C4-2B (cell line): ENCODE results near the gene WBP1L.

Source experiments
- ZFX ChIP-seq: fragments of 450-650 bp; IDR thresholded peaks from 2 replicates; pipeline ENCODE4 v1.6.1; 2017
- TF ChIP-seq, protein P1 (sequence below): fragments of 450-650 bp; conservative IDR thresholded peaks from 2 replicates; pipeline ENCODE4 v1.5.1; 2017; ENCODE audit warnings: mild to moderate bottlenecking

GRCh38 chr10:102698894-102699293 is 44.9 kb upstream of the WBP1L start:
- TF ChIP-seq, protein P1, sequence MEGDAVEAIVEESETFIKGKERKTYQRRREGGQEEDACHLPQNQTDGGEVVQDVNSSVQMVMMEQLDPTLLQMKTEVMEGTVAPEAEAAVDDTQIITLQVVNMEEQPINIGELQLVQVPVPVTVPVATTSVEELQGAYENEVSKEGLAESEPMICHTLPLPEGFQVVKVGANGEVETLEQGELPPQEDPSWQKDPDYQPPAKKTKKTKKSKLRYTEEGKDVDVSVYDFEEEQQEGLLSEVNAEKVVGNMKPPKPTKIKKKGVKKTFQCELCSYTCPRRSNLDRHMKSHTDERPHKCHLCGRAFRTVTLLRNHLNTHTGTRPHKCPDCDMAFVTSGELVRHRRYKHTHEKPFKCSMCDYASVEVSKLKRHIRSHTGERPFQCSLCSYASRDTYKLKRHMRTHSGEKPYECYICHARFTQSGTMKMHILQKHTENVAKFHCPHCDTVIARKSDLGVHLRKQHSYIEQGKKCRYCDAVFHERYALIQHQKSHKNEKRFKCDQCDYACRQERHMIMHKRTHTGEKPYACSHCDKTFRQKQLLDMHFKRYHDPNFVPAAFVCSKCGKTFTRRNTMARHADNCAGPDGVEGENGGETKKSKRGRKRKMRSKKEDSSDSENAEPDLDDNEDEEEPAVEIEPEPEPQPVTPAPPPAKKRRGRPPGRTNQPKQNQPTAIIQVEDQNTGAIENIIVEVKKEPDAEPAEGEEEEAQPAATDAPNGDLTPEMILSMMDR, result no peak
- TF ChIP-seq ZFX, result no peak
